Vagina (tissue), 2 donors: ENCODE results near the gene SERPINC1. TPM values are rescaled to one million over a fixed set of nuclear protein-coding genes. Genes with fewer than 3 reads are reported as not detected.
"Not testable (repeated sequence)": the region's sequence is repeated elsewhere in the genome, so short reads cannot be mapped to it uniquely, and the experiment has no call there.

ENCODE experiments used
- DNase-seq, 2 donors: peaks; one replicate each; pipeline ENCODE4 v3.0.0-alpha.2; 2017; ENCODE audit errors: extremely low spot score in 2 of 2
- H3K27ac ChIP-seq: fragments of 200-600 bp; sonication (generic); one replicate; pipeline ENCODE4 v1.5.1; 2019
- H3K27me3 ChIP-seq: fragments of 200-600 bp; sonication (generic); one replicate; pipeline ENCODE4 v1.5.1; 2019
- H3K36me3 ChIP-seq, 2 donors: fragments of 200-600 bp; sonication (generic); one replicate each; pipeline ENCODE4 v1.5.1; 2017 to 2019
- H3K4me1 ChIP-seq: fragments of 200-600 bp; sonication (generic); one replicate; pipeline ENCODE4 v1.5.1; 2019
- H3K4me3 ChIP-seq, 2 donors: fragments of 200-600 bp; sonication (generic); 1 replicate in 1 of 2; 2 replicates in 1 of 2; pipeline ENCODE4 v1.5.1; 2016 to 2019
- H3K9me3 ChIP-seq: fragments of 200-600 bp; sonication (generic); one replicate; pipeline ENCODE4 v1.5.1; 2019
- CTCF ChIP-seq, 3 experiments: fragments of 450-650 bp in 2 of 3; fragments of 200-600 bp in 1 of 3; sonication (generic) in 1 of 3; IDR thresholded peaks; one replicate each; pipeline ENCODE4 v1.5.1; 2017 to 2019; ENCODE audit warnings: antibody characterized with exemption in 3 of 3, mild to moderate bottlenecking in 2 of 3, moderate library complexity in 2 of 3
- POLR2A ChIP-seq, 2 donors: fragments of 450-650 bp; IDR thresholded peaks; one replicate each; pipeline ENCODE4 v1.6.1; 2017; ENCODE audit warnings: antibody characterized with exemption in 2 of 2, mild to moderate bottlenecking in 2 of 2, moderate library complexity in 2 of 2
- POLR2AphosphoS5 ChIP-seq, 2 donors: sonication (generic); formaldehyde crosslinking; IDR thresholded peaks; one replicate each; pipeline ENCODE4 v1.9.0; 2017; ENCODE audit warnings: antibody characterized with exemption in 2 of 2, mild to moderate bottlenecking in 2 of 2, low read depth in 1 of 2; ENCODE audit not compliant: insufficient read depth in 1 of 2
- intact Hi-C: fragments of 100-400 bp; cut with DNase I; formaldehyde crosslinking; loops from one replicate; pipeline ENCODE4 v1.15.1; 2023
- total RNA-seq: library from RNA; depleted of rRNA; stranded (reverse); fragments of >200 nt; gene quantifications from one replicate; pipeline ENCODE4 v1.2.3, GENCODE V29; 2016

The SERPINC1 gene
- total RNA-seq, 1 donor from 2014 or later, result not detected

DNA sequence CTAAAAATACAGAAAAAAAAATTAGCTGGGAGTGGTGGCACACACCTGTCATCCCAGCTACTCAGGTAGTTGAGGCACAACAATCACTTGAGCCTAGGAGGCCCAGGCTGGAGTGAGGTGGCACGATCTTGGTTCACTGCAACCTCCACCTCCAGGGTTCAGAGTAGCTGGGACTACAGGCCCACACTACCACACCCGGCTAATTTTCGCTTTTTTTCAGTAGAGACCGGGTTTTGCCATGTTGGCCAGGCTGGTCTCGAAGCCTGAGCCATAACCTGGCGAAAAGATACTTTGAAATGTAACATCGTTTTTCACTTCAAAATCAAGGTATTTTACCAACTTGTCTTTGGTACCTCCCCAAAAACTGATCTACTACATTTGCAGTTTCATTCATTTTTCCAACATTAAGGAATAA is 55.4 kb downstream of the SERPINC1 start:
- Histone ChIP-seq H3K27me3 (no peaks in the 10 kb centered on the region), H3K9me3 (no peaks in the 10 kb centered on the region), H3K4me1 (peaks cover 22% of the 10 kb centered on the region), H3K36me3 (peaks cover 7 to 71% of the 10 kb centered on the region in 2 donors), H3K4me3 (no peak overlapping the region), H3K27ac (no peak overlapping the region)
- DNase-seq, result no peak
- TF ChIP-seq CTCF (IDR thresholded peaks at IDR 0.05) (no peak), POLR2A (IDR thresholded peaks at IDR 0.05) (no peak), POLR2AphosphoS5 (IDR thresholded peaks at IDR 0.05; ENCODE audit: insufficient read depth in 1 of 2, low read depth in 1 of 2) (no peak)
- intact Hi-C loops, result no loop called here

DNA sequence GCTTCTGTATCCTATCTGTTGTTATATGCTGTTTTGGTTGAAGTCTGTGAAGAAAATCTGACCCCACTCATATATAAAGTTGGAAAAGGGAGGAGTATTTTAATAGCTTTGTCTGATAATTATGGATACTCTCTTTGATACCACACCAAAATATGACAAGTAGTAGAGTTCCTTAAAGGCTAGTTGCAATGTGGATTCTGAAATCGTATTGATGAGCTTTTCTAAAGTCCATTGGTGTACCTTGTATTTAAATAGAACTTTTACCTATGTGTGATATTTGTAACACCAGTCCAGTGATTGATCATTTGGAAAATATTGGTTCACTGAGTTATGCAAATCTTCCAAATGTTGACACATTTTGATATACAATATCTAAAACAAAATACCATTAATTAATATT is 57.1 kb downstream of the SERPINC1 start:
- peaks cover 5 to 64% of the 10 kb centered on the region in 2 donors for H3K36me3 ChIP-seq
- no peak for TF ChIP-seq POLR2A (IDR thresholded peaks at IDR 0.05)
- no peak for TF ChIP-seq CTCF (IDR thresholded peaks at IDR 0.05)
- TF ChIP-seq POLR2AphosphoS5 (IDR thresholded peaks at IDR 0.05; ENCODE audit: insufficient read depth in 1 of 2, low read depth in 1 of 2), result no peak
- intact Hi-C loops, result no loop called here

GRCh38 chr1:173859547-173859946 is 57.6 kb downstream of the SERPINC1 start:
- not testable (repeated sequence) for H3K9me3 ChIP-seq

More for the DNA sequence above, 57.1 kb downstream of the SERPINC1 start:
- Histone ChIP-seq H3K4me3 (no peak overlapping the region), H3K27ac (no peak overlapping the region), H3K9me3 (no peaks in the 10 kb centered on the region), H3K27me3 (no peaks in the 10 kb centered on the region), H3K4me1 (peaks cover 5% of the 10 kb centered on the region)
- DNase-seq, result no peak

DNA sequence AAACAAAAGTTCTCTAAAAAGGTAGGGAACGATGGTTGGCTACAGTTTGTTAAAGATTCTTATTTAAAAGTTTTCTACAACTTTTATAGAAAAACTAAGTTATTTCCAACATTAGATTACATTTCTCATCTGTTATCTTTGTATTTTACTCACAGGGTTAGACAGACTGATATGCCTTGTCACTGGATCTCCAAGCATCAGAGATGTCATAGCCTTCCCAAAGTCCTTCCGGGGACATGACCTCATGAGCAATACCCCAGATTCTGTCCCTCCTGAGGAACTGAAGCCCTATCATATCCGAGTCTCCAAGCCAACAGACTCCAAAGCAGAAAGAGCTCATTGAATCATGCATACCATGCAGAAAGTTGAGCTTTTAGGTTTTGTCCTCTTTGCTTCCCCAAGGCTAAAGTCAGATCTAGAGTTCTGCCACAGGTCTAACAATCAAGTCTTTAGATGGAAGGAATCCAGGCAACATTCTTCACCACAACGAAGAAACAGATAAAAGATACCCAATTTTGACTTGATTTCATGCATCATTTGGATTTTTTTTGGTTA is 59.7 kb downstream of the SERPINC1 start:
- intact Hi-C loops, result no loop called here
- Histone ChIP-seq H3K9me3 (no peaks in the 10 kb centered on the region), H3K4me3 (no peak overlapping the region), H3K27me3 (no peaks in the 10 kb centered on the region), H3K36me3 (peaks cover 0 to 46% of the 10 kb centered on the region in 2 donors), H3K27ac (no peak overlapping the region), H3K4me1 (no peaks in the 10 kb centered on the region)
- DNase-seq, result no peak
- TF ChIP-seq POLR2AphosphoS5 (IDR thresholded peaks at IDR 0.05; ENCODE audit: insufficient read depth in 1 of 2, low read depth in 1 of 2), result no peak
- no peak for TF ChIP-seq POLR2A (IDR thresholded peaks at IDR 0.05)
- TF ChIP-seq CTCF (IDR thresholded peaks at IDR 0.05), result no peak

More at GRCh38 chr1:173859547-173859946, 57.6 kb downstream of the SERPINC1 start:
- H3K27ac ChIP-seq, DNase-seq, H3K27me3 ChIP-seq, H3K4me1 ChIP-seq, H3K4me3 ChIP-seq, intact Hi-C loops: not testable (repeated sequence)
- peaks cover under 1 to 59% of the 10 kb centered on the region in 2 donors for H3K36me3 ChIP-seq

GRCh38 chr1:173856903-173857302 is 60.2 kb downstream of the SERPINC1 start:
- peaks cover 0 to 45% of the 10 kb centered on the region in 2 donors for H3K36me3 ChIP-seq
- no peaks in the 10 kb centered on the region for H3K9me3 ChIP-seq
- TF ChIP-seq CTCF (IDR thresholded peaks at IDR 0.05) (no peak), POLR2AphosphoS5 (IDR thresholded peaks at IDR 0.05; ENCODE audit: insufficient read depth in 1 of 2, low read depth in 1 of 2) (no peak), POLR2A (IDR thresholded peaks at IDR 0.05) (no peak)
- DNase-seq, result no peak
- H3K4me3 ChIP-seq, result no peak overlapping the region
- H3K27ac ChIP-seq, result no peak overlapping the region
- no peaks in the 10 kb centered on the region for H3K4me1 ChIP-seq
- H3K27me3 ChIP-seq, result no peaks in the 10 kb centered on the region
- intact Hi-C loops, result no loop called here
